CD4-positive, alpha-beta T cell treated with Interleukin-21 for 1 hour (primary cell): ENCODE measurements around the gene CADM1.

Source experiments
- DNase-seq: peaks from one replicate; pipeline ENCODE4 v3.0.0-alpha.2; 2020

The CADM1 gene

GRCh38 chr11:115391160-115391559, 113.1 kb downstream of the CADM1 start:
- no peak for DNase-seq

GRCh38 chr11:115390441-115390840, 113.8 kb downstream of the CADM1 start:
- no peak for DNase-seq

- DNase-seq, result no peak
Measured at GRCh38 chr11:115389790-115390189, 114.4 kb downstream of the CADM1 start.

GRCh38 chr11:115385226-115385625, 119.0 kb downstream of the CADM1 start:
- no peak for DNase-seq

GRCh38 chr11:115384236-115384635, 120.0 kb downstream of the CADM1 start:
- no peak for DNase-seq

GRCh38 chr11:115383431-115383830, 120.8 kb downstream of the CADM1 start:
- DNase-seq, result no peak

GRCh38 chr11:115379528-115379927, 124.7 kb downstream of the CADM1 start:
- no peak for DNase-seq

- DNase-seq, result no peak
Measured at GRCh38 chr11:115378557-115378956, 125.7 kb downstream of the CADM1 start.

- DNase-seq, result no peak
Measured at GRCh38 chr11:115377882-115378296, 126.3 kb downstream of the CADM1 start.

GRCh38 chr11:115368616-115369015, 135.6 kb downstream of the CADM1 start:
- no peak for DNase-seq

GRCh38 chr11:115366826-115367225, 137.4 kb downstream of the CADM1 start:
- no peak for DNase-seq

GRCh38 chr11:115365907-115366306, 138.3 kb downstream of the CADM1 start:
- no peak for DNase-seq

- no peak for DNase-seq
Measured at GRCh38 chr11:115364896-115365295, 139.3 kb downstream of the CADM1 start.

- DNase-seq, result no peak
Measured at GRCh38 chr11:115363921-115364320, 140.3 kb downstream of the CADM1 start.

- DNase-seq, result no peak
Measured at GRCh38 chr11:115363426-115363825, 140.8 kb downstream of the CADM1 start.

- DNase-seq, result no peak
Measured at GRCh38 chr11:115362997-115363396, 141.2 kb downstream of the CADM1 start.

- DNase-seq, result no peak
Measured at GRCh38 chr11:115361025-115361424, 143.2 kb downstream of the CADM1 start.

GRCh38 chr11:115360186-115360824, 143.9 kb downstream of the CADM1 start:
- no peak for DNase-seq

- no peak for DNase-seq
Measured at GRCh38 chr11:115357066-115357465, 147.1 kb downstream of the CADM1 start.

- no peak for DNase-seq
Measured at GRCh38 chr11:115352805-115353485, 151.3 kb downstream of the CADM1 start.

GRCh38 chr11:115349335-115350017, 154.7 kb downstream of the CADM1 start:
- DNase-seq, result no peak

GRCh38 chr11:115348416-115348815, 155.8 kb downstream of the CADM1 start:
- DNase-seq, result no peak

- DNase-seq, result no peak
Measured at GRCh38 chr11:115347106-115347505, 157.1 kb downstream of the CADM1 start.

- DNase-seq, result no peak
Measured at GRCh38 chr11:115345840-115346239, 158.4 kb downstream of the CADM1 start.
